Measurements from ENCODE around the gene LLPH.

GRCh38 chr12:66115071-66115600 lies 15.4 kb downstream of the LLPH start:
- TF ChIP-seq POLR2AphosphoS5 (IDR thresholded peaks at IDR 0.05; ENCODE audit: borderline replicate concordance, low read depth, low read length) (no peak; the same call in 1 of the 2 replicates), EZH2 (IDR thresholded peaks at IDR 0.05) (no peak), FOXP2 (optimal IDR thresholded peaks at IDR 0.05; ENCODE audit: control extremely low read depth, extremely low read length, insufficient read depth) (no peak)
